Fibroblast of upper back skin (primary cell): ENCODE measurements around the gene RELA.
A peak's percentile ranks its signal among the peaks of the same experiment; 100 is the strongest.
"Not testable (repeated sequence)": the region's sequence is repeated elsewhere in the genome, so short reads cannot be mapped to it uniquely, and the experiment has no call there.

Source experiments
- DNase-seq: peaks from one replicate; pipeline ENCODE4 v3.0.0-alpha.2; 2013

RELA gene

DNA sequence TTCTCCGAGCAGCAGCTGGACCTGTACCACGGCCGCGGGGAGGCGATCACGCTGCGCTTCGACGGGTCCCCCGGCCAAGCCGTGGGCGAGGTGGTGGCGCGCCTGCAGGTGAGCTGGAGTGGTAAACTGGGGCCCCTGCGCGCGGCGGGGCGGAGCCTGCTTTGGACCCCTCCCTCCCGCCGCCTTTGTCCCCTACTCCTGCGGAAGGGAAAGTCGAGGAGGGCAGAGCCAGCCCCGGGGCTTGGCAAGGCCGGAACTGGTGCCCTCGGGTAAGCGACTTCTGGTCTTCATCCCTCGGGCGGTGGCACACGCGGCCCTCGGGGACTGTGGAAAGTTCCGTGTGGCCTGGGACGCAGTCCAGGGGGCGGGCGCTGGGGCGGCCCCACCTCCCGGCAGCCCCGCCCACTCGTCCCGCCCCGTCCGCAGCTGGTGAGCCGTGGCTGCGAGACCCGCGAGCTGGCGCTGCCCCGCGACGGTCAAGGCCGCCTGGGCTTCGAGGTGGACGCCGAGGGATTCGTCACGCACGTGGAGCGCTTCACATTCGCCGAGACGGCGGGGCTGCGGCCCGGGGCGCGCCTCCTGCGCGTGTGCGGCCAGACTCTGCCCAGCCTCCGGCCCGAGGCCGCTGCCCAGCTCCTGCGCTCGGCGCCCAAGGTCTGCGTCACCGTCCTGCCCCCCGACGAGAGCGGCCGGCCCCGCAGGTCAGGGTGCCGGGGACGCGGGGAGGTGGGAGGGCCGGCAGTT, 15.6 kb downstream of the RELA start:
- no peak for DNase-seq

DNA sequence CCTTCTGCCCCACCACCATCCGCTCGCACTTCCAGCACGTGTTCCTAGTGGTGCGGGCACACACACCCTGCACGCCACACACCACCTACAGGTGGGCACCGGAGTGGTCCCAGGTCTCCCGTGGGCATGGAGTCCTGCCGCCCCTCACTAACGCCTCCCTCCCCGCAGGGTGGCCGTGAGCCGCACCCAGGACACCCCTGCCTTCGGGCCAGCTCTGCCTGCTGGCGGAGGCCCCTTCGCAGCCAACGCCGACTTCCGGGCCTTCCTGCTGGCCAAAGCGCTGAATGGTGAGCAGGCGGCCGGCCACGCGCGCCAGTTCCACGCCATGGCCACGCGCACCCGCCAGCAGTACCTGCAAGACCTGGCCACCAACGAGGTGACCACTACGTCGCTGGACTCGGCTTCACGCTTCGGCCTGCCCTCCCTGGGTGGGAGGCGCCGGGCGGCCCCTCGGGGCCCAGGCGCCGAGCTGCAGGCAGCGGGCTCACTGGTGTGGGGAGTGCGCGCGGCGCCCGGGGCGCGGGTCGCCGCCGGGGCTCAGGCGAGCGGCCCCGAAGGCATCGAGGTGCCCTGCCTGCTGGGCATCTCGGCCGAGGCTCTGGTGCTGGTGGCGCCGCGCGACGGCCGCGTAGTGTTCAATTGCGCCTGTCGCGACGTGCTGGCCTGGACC, 16.3 kb downstream of the RELA start:
- DNase-seq = no peak

DNA sequence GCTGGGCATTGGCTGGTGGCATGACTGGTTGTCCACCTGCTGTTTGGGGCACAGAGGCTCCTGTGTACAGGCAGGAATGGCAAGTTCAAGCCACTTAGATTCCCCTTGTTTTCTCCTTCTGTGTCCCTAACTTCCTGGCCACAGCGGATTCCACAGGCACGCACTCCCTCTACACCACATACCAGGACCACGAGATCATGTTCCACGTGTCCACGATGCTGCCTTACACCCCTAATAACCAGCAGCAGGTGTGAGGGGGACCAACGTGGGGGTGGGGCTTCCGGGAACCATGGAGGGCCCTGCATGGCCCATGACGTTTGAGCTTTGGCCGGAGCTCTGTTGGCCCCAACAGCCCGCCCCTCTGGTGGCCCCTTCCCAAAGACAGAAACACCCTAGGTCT, 17.0 kb downstream of the RELA start:
- peak; percentile 52 for DNase-seq

GRCh38 chr11:65644837-65645236, 17.9 kb downstream of the RELA start:
- no peak for DNase-seq

DNA sequence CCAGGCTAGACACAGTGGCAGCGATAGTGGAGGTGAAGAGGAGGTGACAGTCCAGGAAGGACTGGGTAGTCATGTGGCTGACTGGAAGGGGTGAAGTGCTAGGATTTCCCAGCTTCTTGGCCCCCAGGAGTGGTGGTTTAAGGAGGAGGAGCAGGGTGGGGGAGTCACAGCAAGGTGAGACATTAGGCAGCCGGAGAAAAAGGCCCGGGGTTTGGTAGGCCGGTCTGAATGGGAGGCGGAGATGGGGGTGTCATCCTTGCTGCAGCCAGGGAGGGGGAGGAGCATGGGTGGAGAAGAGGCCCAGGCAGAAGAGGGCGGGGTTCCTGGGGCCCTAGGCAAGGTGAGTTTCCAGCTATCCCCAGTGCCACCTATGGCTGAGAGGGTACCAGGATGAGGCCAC, 18.7 kb downstream of the RELA start:
- no peak for DNase-seq

GRCh38 chr11:65642014-65642671, 20.6 kb downstream of the RELA start:
- DNase-seq = no peak

DNA sequence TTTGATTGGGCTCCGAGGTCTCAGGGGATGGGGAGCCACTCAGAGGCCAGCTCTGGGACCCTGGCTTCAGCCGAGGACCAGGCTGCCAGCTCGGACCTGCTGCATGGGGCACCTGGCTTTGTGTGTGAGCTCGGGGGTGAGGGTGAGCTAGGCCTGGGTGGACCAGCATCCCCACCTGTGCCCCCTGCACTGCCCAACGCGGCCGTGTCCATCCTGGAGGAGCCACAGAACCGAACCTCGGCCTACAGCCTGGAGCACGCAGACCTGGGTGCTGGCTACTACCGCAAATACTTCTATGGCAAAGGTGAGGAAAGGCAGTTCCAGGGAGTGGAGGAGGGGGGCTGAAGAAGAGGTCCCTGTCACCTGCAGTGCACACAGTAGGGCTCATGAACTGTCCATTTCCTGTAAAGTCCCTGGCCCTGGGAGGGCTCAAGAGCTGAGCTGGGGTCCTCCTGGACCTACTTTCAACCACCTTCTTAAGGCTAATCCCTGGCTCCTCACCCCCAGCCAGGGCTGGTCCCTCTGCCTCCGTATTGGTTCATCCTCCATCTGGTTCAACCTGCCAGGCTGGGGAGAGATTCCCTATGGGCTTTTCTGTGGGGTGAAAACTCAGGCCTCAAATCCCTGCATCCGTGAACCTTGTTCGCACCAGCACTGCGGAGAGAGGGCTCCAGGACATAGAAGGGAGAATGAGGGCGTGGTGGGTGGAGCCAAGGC, 21.3 kb downstream of the RELA start:
- DNase-seq = no peak

- no peak for DNase-seq
Observed at GRCh38 chr11:65640483-65641296, 22.0 kb downstream of the RELA start.

DNA sequence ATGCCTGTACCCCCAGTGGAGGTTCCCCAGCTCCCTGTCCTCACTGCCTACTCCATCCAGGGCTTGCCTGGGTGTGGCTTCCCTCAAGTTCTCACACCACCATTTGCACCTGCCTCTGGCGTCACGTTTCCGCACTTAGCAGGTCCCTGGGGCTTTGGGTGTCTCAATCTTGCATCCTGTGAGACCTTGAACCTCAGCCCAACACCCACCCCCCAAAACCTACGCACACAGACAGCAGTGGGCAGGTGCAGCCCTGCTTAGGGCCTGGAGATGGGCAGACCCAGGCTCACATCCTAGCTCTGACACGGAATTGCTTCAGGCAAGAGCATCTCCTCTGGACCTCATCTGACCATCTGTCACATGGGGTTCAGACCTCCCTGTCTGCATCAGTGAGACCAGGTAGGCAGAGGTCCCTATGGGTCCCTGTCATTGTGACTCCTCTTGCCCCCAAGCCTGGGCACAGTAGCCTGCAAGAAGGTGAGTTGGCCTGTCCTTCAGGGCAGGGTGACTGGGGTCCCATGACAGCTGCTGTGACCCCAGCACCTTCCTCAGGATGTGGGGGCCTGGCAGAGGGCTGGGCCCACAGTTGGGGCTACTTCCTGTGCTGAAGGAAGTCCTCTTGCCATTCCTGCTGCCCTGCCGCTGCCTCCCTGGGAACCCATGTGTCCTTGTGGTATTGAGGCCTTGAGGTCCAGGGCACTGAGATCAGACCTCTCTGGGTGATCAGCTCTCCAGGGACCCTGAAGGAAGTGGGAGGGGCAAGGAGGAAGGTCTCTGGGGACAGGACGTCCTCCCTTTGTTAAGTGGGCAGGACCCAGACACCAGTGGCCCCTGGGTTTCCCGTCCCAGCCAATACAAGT, 22.9 kb downstream of the RELA start:
- no peak for DNase-seq

DNA sequence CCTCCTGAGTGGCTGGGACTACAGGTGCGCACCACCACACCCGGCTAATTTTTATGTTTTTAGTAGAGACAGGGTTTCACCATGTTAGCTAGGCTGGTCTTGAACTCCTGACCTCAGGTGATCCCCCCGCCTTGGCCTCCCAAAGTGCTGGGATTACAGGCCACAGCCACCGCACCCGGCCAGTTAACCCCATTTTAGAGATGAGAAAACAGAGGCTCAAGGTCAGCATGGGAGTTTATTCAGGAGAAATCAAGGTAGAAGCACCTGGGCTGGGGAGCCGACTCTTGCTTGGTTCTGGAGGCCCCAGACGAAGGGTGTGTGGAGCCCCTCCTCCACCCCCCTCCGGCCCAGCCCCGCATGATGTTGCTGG, 23.5 kb downstream of the RELA start:
- DNase-seq = not testable (repeated sequence)

DNA sequence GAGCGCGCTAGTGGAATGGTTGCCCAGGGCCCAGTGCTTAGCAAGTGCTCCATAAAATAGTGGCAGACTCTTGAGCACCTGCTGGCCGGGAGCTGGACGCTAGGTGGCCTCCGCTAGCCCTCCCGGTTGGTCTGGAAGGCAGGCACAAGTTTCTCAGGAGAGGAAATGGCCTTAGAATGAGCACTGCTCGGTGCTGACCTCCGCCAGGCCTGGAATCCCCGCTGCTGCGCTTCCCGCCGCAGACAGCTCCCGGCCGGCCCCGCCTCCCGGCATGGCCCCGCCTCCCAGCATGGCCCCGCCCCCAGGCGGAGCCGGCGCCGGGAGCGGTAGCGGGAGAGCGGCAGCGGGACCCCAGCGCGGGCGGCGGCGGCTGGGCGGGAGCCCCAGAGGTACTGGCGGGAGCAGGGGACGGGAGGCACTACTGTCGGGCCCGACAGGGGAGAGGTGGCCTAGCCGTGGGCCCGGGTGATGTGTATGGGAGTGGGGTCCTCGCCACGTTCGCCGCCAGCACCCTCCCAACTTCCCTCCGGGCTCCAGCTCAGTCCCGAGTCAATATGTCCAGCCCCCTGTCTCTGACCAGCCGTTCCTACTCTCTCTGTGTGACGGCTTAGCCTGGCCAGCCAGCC, 24.8 kb downstream of the RELA start, which contains the start of gene SIPA1:
Gene SIPA1, plus strand, starts transcription at position 308 of the 626 bp plus-strand sequence. CDS start 2,821 bp downstream, outside the sequence.
- DNase-seq = peak; percentile 82

DNA sequence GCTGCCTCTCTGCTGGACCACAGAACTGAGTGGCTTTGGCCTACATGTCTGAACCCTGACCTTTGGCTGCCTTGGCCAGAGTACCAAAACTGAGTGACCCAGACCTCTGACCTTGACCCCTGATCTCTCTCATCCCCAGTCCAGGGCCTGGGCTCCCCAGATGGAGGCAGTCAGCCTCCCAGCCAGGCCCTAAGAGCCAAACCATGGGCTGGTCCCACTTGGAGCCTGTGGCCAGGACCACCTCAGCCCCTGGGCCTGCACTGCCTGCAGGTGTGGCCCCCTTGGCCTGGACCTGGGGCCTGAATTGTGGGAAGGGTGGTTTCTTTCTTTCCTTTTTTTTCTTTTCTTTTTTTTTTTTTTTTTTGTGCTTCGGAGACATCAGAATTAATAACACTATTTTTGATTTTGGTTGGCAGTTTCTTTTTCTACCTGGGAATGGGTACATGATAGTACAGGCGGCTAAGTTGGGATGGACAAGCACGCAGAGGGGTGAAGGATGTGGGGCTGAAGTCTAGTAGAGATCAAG, 25.6 kb downstream of the RELA start:
- DNase-seq = no peak

DNA sequence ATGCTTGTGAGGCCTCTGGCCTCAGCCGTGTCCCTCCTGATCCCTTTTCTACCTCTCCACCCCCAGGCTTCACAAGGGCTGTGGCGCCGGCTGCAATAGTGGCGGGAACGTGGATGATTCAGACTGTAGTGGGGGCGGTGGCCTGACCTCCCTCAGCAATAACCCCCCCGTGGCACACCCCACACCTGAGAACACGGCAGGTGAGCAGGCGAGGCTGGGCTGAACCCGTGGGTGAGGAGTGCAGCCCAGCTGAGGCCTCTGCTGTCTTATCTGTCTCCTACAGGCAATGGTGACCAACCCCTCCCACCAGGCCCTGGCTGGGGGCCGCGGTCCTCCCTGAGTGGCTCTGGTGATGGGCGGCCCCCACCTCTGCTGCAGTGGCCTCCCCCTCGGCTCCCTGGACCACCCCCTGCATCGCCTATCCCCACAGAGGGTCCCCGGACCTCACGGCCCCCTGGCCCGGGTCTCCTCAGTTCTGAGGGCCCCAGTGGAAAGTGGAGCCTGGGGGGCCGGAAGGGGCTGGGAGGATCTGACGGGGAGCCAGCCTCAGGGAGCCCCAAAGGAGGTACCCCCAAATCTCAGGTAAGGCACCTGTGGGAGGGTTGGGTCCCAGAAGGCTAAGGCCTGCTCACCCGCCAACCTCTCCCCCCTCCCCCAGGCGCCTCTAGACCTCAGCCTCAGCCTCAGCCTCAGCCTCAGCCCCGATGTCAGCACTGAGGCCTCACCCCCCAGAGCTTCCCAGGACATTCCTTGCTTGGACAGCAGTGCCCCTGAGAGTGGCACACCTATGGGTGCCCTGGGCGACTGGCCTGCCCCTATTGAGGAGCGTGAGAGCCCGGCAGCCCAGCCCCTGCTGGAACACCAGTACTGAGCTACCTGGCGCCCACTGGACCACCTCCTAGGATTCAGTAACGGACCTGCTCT, 26.3 kb downstream of the RELA start:
- DNase-seq = no peak

DNA sequence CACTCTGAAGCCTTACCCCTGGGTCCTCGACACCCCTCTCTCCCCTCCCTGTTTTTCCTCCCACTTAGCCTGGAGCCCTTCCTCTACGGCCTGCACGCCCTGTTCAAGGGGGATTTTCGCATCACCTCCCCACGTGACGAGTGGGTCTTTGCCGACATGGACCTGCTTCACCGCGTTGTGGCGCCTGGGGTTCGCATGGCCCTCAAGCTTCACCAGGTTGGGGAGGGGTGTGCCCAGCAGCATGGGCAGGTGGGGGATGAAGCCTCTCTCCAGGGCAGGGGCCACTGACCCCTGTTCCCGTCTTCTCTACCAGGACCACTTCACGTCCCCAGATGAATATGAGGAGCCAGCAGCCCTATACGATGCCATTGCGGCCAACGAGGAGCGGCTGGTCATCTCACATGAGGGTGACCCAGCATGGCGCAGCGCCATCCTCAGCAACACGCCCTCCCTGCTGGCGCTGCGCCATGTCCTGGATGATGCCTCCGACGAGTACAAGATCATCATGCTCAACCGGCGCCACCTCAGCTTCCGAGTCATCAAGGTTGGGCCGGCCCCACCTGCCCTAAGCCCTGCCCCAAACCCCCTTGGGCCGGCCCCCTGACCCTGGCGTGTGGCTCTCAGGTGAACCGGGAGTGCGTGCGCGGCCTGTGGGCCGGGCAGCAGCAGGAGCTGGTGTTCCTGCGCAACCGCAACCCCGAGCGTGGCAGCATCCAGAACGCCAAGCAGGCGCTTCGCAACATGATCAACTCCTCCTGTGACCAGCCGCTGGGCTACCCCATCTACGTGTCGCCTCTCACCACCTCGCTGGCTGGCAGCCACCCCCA, 27.6 kb downstream of the RELA start:
- DNase-seq = no peak

- DNase-seq = no peak
Observed at GRCh38 chr11:65634440-65634839, 28.3 kb downstream of the RELA start.

- DNase-seq = no peak
Observed at GRCh38 chr11:65634109-65634436, 28.6 kb downstream of the RELA start.

- no peak for DNase-seq
Observed at GRCh38 chr11:65633390-65634108, 29.2 kb downstream of the RELA start.

GRCh38 chr11:65630215-65630614, 32.5 kb downstream of the RELA start:
- no peak for DNase-seq
